HCT116 (cell line): ENCODE results near the gene TDG. TPM values are rescaled to one million over a fixed set of nuclear protein-coding genes. Genes with fewer than 3 reads are reported as not detected.

ENCODE experiments used
- ATAC-seq: fragments of 200-7000 bp; cut with Tn5 transposase; 2 replicates; pipeline ENCODE4 v1.9.1; 2020; ENCODE audit warnings: mild to moderate bottlenecking, moderate library complexity
- BruUV-seq: library from RNA; stranded (reverse); fragments of 400-500 nt; replicated peaks from 2 replicates; lab custom pipeline; 2021; lab: Mats Ljungman, UMichigan
- CTCF ChIA-PET: fragments of 300-600 bp; sonication (Branson Sonifier 250); formaldehyde crosslinking; loops from one replicate; lab custom pipeline; 2021; ENCODE audit warnings: antibody characterized with exemption; lab: Charles Lee
- POLR2A ChIA-PET: fragments of 300-600, 350-600 bp; sonication (Branson Sonifier 250); formaldehyde crosslinking; loops from one replicate; lab custom pipeline; 2021; ENCODE audit warnings: antibody characterized with exemption; lab: Charles Lee
- RAD21 ChIA-PET, 2 experiments: fragments of 300-600 bp; sonication (Branson Sonifier 250); formaldehyde crosslinking; loops; one replicate each; lab custom pipeline; 2023; ENCODE audit warnings: low total read pairs in 2 of 2; ENCODE audit not compliant: uncharacterized antibody in 2 of 2, unreplicated experiment in 2 of 2, low non-redundant PET in 1 of 2; lab: Charles Lee
- DNase-seq: peaks from one replicate; pipeline ENCODE4 v3.0.0-alpha.2; 2010; ENCODE audit warnings: low read depth, low spot score
- H2AFZ ChIP-seq: fragments of 200-600 bp; shearing (Covaris generic), sonication (generic); 2 replicates; pipeline ENCODE4 v1.6.1; 2017; ENCODE audit warnings: low read depth, mixed run types, mixed read lengths, antibody characterized with exemption, low read length; ENCODE audit not compliant: poor library complexity, severe bottlenecking
- H3K27ac ChIP-seq: 2 replicates; pipeline ENCODE4 v1.5.1; 2012; ENCODE audit warnings: low read depth, low read length
- H3K27me3 ChIP-seq: fragments of 200-600 bp; sonication (generic); 2 replicates; pipeline ENCODE4 v1.6.1; 2016; ENCODE audit warnings: mixed run types, low read length, mixed read lengths; ENCODE audit not compliant: insufficient read depth
- H3K36me3 ChIP-seq, 2 experiments: fragments of 200-500 bp in 1 of 2; fragments of 200-600 bp in 1 of 2; sonication (Bioruptor generic) in 1 of 2; sonication (generic) in 1 of 2; 2 replicates each; pipeline versions ENCODE4 v1.5.1 to v1.6.1; 2014 to 2016; ENCODE audit warnings: low read length in 2 of 2, inconsistent platforms in 1 of 2, mixed read lengths in 1 of 2, mixed run types in 1 of 2; ENCODE audit not compliant: insufficient read depth in 2 of 2, control insufficient read depth in 1 of 2
- H3K4me1 ChIP-seq, 2 experiments: fragments of 200-600 bp in 1 of 2; sonication (generic) in 1 of 2; 2 replicates each; pipeline versions ENCODE4 v1.5.1 to v1.6.1; 2012 to 2017; ENCODE audit warnings: low read length in 2 of 2, inconsistent platforms in 1 of 2, mild to moderate bottlenecking in 1 of 2, mixed read lengths in 1 of 2, mixed run types in 1 of 2, moderate library complexity in 1 of 2; ENCODE audit not compliant: insufficient read depth in 2 of 2, control insufficient read depth in 1 of 2
- H3K4me2 ChIP-seq: fragments of 200-600 bp; sonication (generic); 2 replicates; pipeline ENCODE4 v1.6.1; 2017; ENCODE audit warnings: mixed run types, low read length, mixed read lengths
- H3K4me3 ChIP-seq, 2 experiments: fragments of 200-600 bp in 1 of 2; sonication (generic) in 1 of 2; replicated peaks in 1 of 2; 2 replicates each; pipeline ENCODE4 v1.5.1; 2011 to 2016; ENCODE audit warnings: low read length in 2 of 2, control low read depth in 1 of 2, low read depth in 1 of 2, mild to moderate bottlenecking in 1 of 2, mixed read lengths in 1 of 2, mixed run types in 1 of 2
- H3K79me2 ChIP-seq: fragments of 200-600 bp; sonication (generic); 2 replicates; pipeline ENCODE4 v1.6.1; 2017; ENCODE audit warnings: mild to moderate bottlenecking, mixed run types, low read length, moderate library complexity, mixed read lengths; ENCODE audit not compliant: insufficient read depth
- H3K9ac ChIP-seq: fragments of 200-600 bp; sonication (generic); 2 replicates; pipeline ENCODE4 v1.6.1; 2016; ENCODE audit warnings: low read length, mixed read lengths
- H3K9me2 ChIP-seq: fragments of 200-600 bp; sonication (generic), shearing (Covaris generic); 2 replicates; pipeline ENCODE4 v1.6.1; 2017; ENCODE audit warnings: mixed run types, mild to moderate bottlenecking, moderate library complexity; ENCODE audit not compliant: insufficient read depth
- H3K9me3 ChIP-seq, 2 experiments: fragments of 200-500 bp in 1 of 2; fragments of 200-600 bp in 1 of 2; sonication (Bioruptor generic) in 1 of 2; sonication (generic) in 1 of 2; 2 replicates each; pipeline ENCODE4 v1.6.1; 2014 to 2017; ENCODE audit warnings: low read length in 2 of 2, mixed read lengths in 2 of 2, inconsistent platforms in 1 of 2, low read depth in 1 of 2, mild to moderate bottlenecking in 1 of 2, mixed run types in 1 of 2, moderate library complexity in 1 of 2; ENCODE audit not compliant: control insufficient read depth in 1 of 2, insufficient read depth in 1 of 2
- H4K20me1 ChIP-seq: fragments of 200-600 bp; sonication (generic), shearing (Covaris generic); 2 replicates; pipeline ENCODE4 v1.6.1; 2017; ENCODE audit warnings: mixed run types, mild to moderate bottlenecking, moderate library complexity; ENCODE audit not compliant: insufficient read depth
- CBX3 ChIP-seq: IDR thresholded peaks from 2 replicates; pipeline ENCODE4 v1.6.1; 2012; ENCODE audit warnings: low read depth
- EZH2 ChIP-seq: fragments of 200-600 bp; sonication (generic); IDR thresholded peaks from 2 replicates; pipeline ENCODE4 v1.6.1; 2017; ENCODE audit warnings: antibody characterized with exemption, mixed run types
- FOSL1 ChIP-seq: IDR thresholded peaks from 2 replicates; pipeline ENCODE4 v1.6.1; 2012; ENCODE audit warnings: low read depth
- MAX ChIP-seq: IDR thresholded peaks from 2 replicates; pipeline ENCODE4 v1.6.1; 2012
- POLR2A ChIP-seq: IDR thresholded peaks from 2 replicates; pipeline ENCODE4 v1.7.0; 2011; ENCODE audit warnings: borderline replicate concordance; ENCODE audit not compliant: insufficient read depth, insufficient read length; ENCODE audit errors: extremely low read depth
- RAD21 ChIP-seq: IDR thresholded peaks from 2 replicates; pipeline ENCODE4 v1.6.1; 2012; ENCODE audit warnings: low read depth, mild to moderate bottlenecking
- REST ChIP-seq: IDR thresholded peaks from 2 replicates; pipeline ENCODE4 v1.6.1; 2012; ENCODE audit warnings: low read depth
- SIN3A ChIP-seq: IDR thresholded peaks from 2 replicates; pipeline ENCODE4 v1.6.1; 2012; ENCODE audit warnings: low read depth
- SP1 ChIP-seq: IDR thresholded peaks from 2 replicates; pipeline ENCODE4 v1.6.1; 2012; ENCODE audit warnings: low read depth
- SRF ChIP-seq: IDR thresholded peaks from 2 replicates; pipeline ENCODE4 v1.6.1; 2012; ENCODE audit warnings: low read depth
- ZBTB33 ChIP-seq: IDR thresholded peaks from 2 replicates; pipeline ENCODE4 v1.6.1; 2011; ENCODE audit warnings: mild to moderate bottlenecking, low read length, moderate library complexity; ENCODE audit not compliant: insufficient replicate concordance; ENCODE audit errors: extremely low read depth
- ZFX ChIP-seq: fragments of 450-650 bp; IDR thresholded peaks from 2 replicates; pipeline ENCODE4 v1.6.1; 2017
- ZNF274 ChIP-seq: fragments of 200-500 bp; sonication (Bioruptor generic); IDR thresholded peaks from 2 replicates; pipeline ENCODE4 v1.6.1; 2014; ENCODE audit warnings: mild to moderate bottlenecking, low read depth, low read length, inconsistent platforms
- intact Hi-C: fragments of 100-400 bp; cut with micrococcal nuclease; formaldehyde crosslinking; loops from 2 replicates; pipeline ENCODE4 v1.10.0; 2022
- total RNA-seq: library from RNA; stranded (reverse); gene quantifications from one replicate; pipeline ENCODE4 v1.2.1, GENCODE V29; 2021; ENCODE audit not compliant: unreplicated experiment

TDG gene
- total RNA-seq, 1 experiment from 2014 or later = 23.9 TPM

GRCh38 chr12:103962493-103962892, 3.2 kb upstream of the TDG start:
- Histone ChIP-seq H3K79me2 (peaks cover 36% of the 10 kb centered on the region), H3K9ac (no peak overlapping the region), H2AFZ (no peak overlapping the region), H3K27me3 (no peaks in the 10 kb centered on the region), H3K27ac (no peak overlapping the region), H3K36me3 (no peaks in the 10 kb centered on the region), H3K4me3 (no peak overlapping the region), H3K9me3 (no peaks in the 10 kb centered on the region), H3K4me2 (no peak overlapping the region), H3K9me2 (no peaks in the 10 kb centered on the region), H3K4me1 (peaks cover 13 to 27% of the 10 kb centered on the region in 2 experiments; a peak in 3 of 4 replicates), H4K20me1 (no peaks in the 10 kb centered on the region)
- TF ChIP-seq ZFX = no peak
- TF ChIP-seq SIN3A = no peak
- TF ChIP-seq FOSL1 = no peak
- no peak for TF ChIP-seq REST
- TF ChIP-seq POLR2A = no peak
- no peak for TF ChIP-seq EZH2
- TF ChIP-seq ZNF274 = no peak
- no peak for TF ChIP-seq SP1
- no peak for TF ChIP-seq SRF
- TF ChIP-seq CBX3 = no peak
- TF ChIP-seq ZBTB33 = no peak
- TF ChIP-seq MAX = no peak
- TF ChIP-seq RAD21 = no peak
- no TSS peak for BruUV-seq
- RAD21 ChIA-PET = no interaction called here
- DNase-seq (no peak), ATAC-seq (no peak)
- POLR2A ChIA-PET = interaction anchor here (1.9 kb wide), 1 partner anchor 33 kb away, joined by 5 read pairs; the partner anchor contains the start of gene HSP90B1
- CTCF ChIA-PET = interaction anchor here (1.1 kb wide), 1 partner anchor 147 kb away, joined by 3 read pairs; no protein-coding TSS in a partner anchor
- intact Hi-C loops = no loop called here
